ENCODE results near the gene APBB2. TPM values are rescaled to one million over a fixed set of nuclear protein-coding genes. Genes with fewer than 3 reads are reported as not detected.

APBB2 gene
- total and polyA plus RNA-seq, 2 experiments from 2014 or later: 35.8 to 74.8 TPM

DNA sequence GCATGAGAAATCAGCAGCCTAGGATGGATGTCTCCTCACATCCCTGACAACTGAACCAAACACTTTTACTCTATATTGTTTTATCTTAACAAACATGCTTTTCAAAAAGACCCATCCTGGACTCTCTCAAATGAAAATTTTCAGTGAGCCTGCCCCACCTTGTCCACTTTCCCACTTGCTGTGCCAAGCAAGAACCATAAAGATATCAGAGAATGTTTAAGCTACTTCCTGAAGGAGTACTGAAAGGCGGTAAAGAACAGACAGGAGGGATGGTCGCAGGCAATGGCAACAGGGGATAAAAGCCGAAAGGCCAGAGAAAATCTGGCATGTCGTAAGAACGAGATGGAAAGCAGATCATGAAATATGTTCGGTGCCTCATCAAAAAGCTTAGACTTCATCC lies 10.5 kb downstream of the APBB2 start:
- peaks cover 24% of the 10 kb centered on the region for H3K4me1 ChIP-seq (ENCODE audit: insufficient read depth)
- no peaks in the 10 kb centered on the region for H3K27me3 ChIP-seq (ENCODE audit: insufficient read depth)
- no peak overlapping the region for H3K4me3 Mint-ChIP-seq
- peaks cover 49% of the 10 kb centered on the region for H3K4me1 Mint-ChIP-seq
- H2AFZ ChIP-seq: no peak overlapping the region
- DNase-seq (ENCODE audit: low spot score) (no peak), ATAC-seq (no peak)
- peaks cover 99% of the 10 kb centered on the region for H3K79me2 ChIP-seq (replicated peaks; ENCODE audit: insufficient read depth)
- TF ChIP-seq, protein P1, sequence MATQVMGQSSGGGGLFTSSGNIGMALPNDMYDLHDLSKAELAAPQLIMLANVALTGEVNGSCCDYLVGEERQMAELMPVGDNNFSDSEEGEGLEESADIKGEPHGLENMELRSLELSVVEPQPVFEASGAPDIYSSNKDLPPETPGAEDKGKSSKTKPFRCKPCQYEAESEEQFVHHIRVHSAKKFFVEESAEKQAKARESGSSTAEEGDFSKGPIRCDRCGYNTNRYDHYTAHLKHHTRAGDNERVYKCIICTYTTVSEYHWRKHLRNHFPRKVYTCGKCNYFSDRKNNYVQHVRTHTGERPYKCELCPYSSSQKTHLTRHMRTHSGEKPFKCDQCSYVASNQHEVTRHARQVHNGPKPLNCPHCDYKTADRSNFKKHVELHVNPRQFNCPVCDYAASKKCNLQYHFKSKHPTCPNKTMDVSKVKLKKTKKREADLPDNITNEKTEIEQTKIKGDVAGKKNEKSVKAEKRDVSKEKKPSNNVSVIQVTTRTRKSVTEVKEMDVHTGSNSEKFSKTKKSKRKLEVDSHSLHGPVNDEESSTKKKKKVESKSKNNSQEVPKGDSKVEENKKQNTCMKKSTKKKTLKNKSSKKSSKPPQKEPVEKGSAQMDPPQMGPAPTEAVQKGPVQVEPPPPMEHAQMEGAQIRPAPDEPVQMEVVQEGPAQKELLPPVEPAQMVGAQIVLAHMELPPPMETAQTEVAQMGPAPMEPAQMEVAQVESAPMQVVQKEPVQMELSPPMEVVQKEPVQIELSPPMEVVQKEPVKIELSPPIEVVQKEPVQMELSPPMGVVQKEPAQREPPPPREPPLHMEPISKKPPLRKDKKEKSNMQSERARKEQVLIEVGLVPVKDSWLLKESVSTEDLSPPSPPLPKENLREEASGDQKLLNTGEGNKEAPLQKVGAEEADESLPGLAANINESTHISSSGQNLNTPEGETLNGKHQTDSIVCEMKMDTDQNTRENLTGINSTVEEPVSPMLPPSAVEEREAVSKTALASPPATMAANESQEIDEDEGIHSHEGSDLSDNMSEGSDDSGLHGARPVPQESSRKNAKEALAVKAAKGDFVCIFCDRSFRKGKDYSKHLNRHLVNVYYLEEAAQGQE (IDR thresholded peaks at IDR 0.05; ENCODE audit: unreplicated experiment): no peak
- TF ChIP-seq CREB1 (CRISPR knock-in tag; IDR thresholded peaks at IDR 0.05; ENCODE audit: low read depth): no peak
- peaks cover 17% of the 10 kb centered on the region; the same call in 1 of the 2 replicates for H4K20me1 ChIP-seq (replicated peaks; ENCODE audit: insufficient read depth)
- H3K36me3 Mint-ChIP-seq (ENCODE audit: low read depth): no peaks in the 10 kb centered on the region; the same call in 2 of the 3 replicates
- peak overlapping the region; percentile 65 for H3K27ac ChIP-seq (ENCODE audit: low read depth)
- no peak overlapping the region for H3K27ac Mint-ChIP-seq
- no peaks in the 10 kb centered on the region for H3K27me3 Mint-ChIP-seq (ENCODE audit: insufficient read depth, low read depth, poor library complexity)
- H3K4me2 ChIP-seq: no peak overlapping the region
- no peaks in the 10 kb centered on the region for H3F3A ChIP-seq (replicated peaks; ENCODE audit: low read depth)
- no peaks in the 10 kb centered on the region for H3K9me3 Mint-ChIP-seq
- H3K9me2 ChIP-seq (ENCODE audit: insufficient read depth): no peaks in the 10 kb centered on the region
- H3K36me3 ChIP-seq (ENCODE audit: insufficient read depth): no peaks in the 10 kb centered on the region
- H3K4me3 ChIP-seq: no peak overlapping the region

DNA sequence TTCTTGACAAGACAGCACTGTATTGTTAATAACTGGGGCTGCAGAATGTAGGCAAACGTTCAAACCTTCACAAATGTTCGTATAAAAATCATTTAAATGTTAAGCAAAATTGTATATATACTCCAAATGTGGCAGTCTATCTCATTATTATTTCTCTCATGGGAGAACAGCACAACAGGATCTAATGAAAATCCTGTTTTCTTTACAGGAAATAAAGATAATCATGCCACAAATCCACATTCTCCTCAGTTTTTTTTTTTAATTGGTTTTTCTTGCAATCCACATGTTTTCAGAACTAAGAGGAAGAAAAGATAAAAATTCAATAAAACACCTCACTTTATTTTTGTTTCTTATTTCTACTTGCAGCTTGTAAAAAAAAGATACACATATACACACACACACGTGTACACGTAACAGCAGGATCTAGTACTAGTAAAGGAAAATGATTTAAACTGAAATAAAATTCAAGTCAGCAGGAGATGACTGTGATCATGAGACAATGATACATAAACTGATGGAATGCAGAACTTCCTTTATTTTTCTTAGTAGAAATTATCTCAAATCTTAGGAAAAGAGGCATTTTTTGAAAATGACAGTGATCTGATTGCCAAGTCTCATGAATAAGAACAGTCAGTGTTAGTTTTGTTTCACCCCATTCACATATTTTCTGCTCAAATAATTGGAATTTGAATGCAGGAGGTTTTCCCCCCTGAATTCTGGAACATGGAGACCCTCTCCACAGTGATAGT lies 11.3 kb downstream of the APBB2 start:
- Histone ChIP-seq H3K79me2 (replicated peaks; ENCODE audit: insufficient read depth) (peaks cover 98% of the 10 kb centered on the region), H3K27me3 (ENCODE audit: insufficient read depth) (no peaks in the 10 kb centered on the region), H3K27ac (ENCODE audit: low read depth) (no peak overlapping the region), H3K4me3 (no peak overlapping the region), H3K4me1 (ENCODE audit: insufficient read depth) (peaks cover 16% of the 10 kb centered on the region), H4K20me1 (replicated peaks; ENCODE audit: insufficient read depth) (peaks cover 12% of the 10 kb centered on the region; the same call in 1 of the 2 replicates), H3K36me3 (ENCODE audit: insufficient read depth) (no peaks in the 10 kb centered on the region), H3F3A (replicated peaks; ENCODE audit: low read depth) (no peaks in the 10 kb centered on the region), H3K4me2 (no peak overlapping the region), H2AFZ (no peak overlapping the region), H3K9me2 (ENCODE audit: insufficient read depth) (no peaks in the 10 kb centered on the region)
- DNase-seq (ENCODE audit: low spot score) (no peak), ATAC-seq (no peak)
- Mint-ChIP-seq H3K9me3 (no peaks in the 10 kb centered on the region), H3K27ac (no peak overlapping the region), H3K36me3 (ENCODE audit: low read depth) (no peaks in the 10 kb centered on the region; the same call in 2 of the 3 replicates), H3K4me3 (no peak overlapping the region), H3K4me1 (peaks cover 47% of the 10 kb centered on the region), H3K27me3 (ENCODE audit: insufficient read depth, low read depth, poor library complexity) (no peaks in the 10 kb centered on the region)
- no peak for TF ChIP-seq ZNF331 (CRISPR knock-in tag; IDR thresholded peaks at IDR 0.05; ENCODE audit: low read depth)
- TF ChIP-seq, protein P2, sequence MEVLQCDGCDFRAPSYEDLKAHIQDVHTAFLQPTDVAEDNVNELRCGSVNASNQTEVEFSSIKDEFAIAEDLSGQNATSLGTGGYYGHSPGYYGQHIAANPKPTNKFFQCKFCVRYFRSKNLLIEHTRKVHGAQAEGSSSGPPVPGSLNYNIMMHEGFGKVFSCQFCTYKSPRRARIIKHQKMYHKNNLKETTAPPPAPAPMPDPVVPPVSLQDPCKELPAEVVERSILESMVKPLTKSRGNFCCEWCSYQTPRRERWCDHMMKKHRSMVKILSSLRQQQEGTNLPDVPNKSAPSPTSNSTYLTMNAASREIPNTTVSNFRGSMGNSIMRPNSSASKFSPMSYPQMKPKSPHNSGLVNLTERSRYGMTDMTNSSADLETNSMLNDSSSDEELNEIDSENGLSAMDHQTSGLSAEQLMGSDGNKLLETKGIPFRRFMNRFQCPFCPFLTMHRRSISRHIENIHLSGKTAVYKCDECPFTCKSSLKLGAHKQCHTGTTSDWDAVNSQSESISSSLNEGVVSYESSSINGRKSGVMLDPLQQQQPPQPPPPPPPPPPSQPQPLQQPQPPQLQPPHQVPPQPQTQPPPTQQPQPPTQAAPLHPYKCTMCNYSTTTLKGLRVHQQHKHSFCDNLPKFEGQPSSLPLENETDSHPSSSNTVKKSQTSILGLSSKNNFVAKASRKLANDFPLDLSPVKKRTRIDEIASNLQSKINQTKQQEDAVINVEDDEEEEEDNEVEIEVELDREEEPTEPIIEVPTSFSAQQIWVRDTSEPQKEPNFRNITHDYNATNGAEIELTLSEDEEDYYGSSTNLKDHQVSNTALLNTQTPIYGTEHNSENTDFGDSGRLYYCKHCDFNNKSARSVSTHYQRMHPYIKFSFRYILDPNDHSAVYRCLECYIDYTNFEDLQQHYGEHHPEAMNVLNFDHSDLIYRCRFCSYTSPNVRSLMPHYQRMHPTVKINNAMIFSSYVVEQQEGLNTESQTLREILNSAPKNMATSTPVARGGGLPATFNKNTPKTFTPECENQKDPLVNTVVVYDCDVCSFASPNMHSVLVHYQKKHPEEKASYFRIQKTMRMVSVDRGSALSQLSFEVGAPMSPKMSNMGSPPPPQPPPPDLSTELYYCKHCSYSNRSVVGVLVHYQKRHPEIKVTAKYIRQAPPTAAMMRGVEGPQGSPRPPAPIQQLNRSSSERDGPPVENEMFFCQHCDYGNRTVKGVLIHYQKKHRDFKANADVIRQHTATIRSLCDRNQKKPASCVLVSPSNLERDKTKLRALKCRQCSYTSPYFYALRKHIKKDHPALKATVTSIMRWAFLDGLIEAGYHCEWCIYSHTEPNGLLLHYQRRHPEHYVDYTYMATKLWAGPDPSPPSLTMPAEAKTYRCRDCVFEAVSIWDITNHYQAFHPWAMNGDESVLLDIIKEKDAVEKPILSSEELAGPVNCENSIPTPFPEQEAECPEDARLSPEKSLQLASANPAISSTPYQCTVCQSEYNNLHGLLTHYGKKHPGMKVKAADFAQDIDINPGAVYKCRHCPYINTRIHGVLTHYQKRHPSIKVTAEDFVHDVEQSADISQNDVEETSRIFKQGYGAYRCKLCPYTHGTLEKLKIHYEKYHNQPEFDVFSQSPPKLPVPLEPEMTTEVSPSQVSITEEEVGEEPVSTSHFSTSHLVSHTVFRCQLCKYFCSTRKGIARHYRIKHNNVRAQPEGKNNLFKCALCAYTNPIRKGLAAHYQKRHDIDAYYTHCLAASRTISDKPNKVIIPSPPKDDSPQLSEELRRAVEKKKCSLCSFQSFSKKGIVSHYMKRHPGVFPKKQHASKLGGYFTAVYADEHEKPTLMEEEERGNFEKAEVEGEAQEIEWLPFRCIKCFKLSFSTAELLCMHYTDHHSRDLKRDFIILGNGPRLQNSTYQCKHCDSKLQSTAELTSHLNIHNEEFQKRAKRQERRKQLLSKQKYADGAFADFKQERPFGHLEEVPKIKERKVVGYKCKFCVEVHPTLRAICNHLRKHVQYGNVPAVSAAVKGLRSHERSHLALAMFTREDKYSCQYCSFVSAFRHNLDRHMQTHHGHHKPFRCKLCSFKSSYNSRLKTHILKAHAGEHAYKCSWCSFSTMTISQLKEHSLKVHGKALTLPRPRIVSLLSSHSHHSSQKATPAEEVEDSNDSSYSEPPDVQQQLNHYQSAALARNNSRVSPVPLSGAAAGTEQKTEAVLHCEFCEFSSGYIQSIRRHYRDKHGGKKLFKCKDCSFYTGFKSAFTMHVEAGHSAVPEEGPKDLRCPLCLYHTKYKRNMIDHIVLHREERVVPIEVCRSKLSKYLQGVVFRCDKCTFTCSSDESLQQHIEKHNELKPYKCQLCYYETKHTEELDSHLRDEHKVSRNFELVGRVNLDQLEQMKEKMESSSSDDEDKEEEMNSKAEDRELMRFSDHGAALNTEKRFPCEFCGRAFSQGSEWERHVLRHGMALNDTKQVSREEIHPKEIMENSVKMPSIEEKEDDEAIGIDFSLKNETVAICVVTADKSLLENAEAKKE (CRISPR knock-in tag; IDR thresholded peaks at IDR 0.05): no peak
- TF ChIP-seq EZH2 (IDR thresholded peaks at IDR 0.05; ENCODE audit: low read depth, unreplicated experiment): no peak
- TF ChIP-seq, protein P1 (IDR thresholded peaks at IDR 0.05; ENCODE audit: unreplicated experiment): no peak
